Retina (tissue), 1 donor: ENCODE results near the gene FAM3B.
A peak's percentile ranks its signal among the peaks of the same experiment; 100 is the strongest.
"Not testable (repeated sequence)": the region's sequence is repeated elsewhere in the genome, so short reads cannot be mapped to it uniquely, and the experiment has no call there.

Experiments used
- DNase-seq: peaks from one replicate; pipeline ENCODE4 v3.0.0-alpha.2; 2016

The FAM3B gene, protein sequence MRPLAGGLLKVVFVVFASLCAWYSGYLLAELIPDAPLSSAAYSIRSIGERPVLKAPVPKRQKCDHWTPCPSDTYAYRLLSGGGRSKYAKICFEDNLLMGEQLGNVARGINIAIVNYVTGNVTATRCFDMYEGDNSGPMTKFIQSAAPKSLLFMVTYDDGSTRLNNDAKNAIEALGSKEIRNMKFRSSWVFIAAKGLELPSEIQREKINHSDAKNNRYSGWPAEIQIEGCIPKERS

DNA sequence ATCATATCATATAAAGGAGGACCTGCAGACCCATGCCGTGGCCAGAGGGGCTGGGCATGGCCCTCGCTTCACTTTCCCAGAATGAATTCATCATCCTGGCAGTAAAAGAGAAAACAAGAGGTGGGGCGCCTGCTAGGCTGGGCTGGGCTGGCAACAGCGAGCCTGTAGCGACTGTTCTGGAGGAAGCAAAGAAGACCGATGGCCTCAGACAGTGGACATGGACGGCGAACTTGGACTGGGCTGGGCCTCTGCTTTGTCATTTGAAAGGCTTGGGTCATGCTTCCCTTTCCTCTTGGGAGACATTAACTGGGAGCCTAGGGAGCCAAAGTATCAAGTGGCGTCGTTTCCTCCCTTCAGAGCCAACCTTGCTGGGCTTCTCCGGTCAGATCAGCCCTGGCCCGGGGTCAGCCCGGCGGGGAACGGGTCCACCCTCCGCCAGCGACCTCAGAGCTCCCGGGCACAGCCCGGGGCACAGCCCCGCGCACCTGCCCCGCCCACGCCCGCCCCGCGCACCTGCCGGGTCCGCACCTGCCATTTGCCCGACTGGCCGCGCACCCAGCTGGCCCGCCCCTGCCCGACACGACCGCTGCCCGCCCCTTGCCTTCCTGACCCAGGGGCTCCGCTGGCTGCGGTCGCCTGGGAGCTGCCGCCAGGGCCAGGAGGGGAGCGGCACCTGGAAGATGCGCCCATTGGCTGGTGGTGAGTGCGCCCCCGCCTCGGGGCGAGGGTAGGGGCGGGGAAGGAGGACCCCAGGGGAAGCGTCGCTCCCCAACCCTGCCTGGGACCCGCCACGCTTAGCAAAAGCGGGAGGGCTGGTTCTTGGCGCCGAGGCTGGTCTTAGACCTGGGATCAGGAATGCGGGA lies at the start of gene FAM3B:
Gene FAM3B (plus strand): TSS at position 602 of the 863 bp plus-strand sequence. CDS start 79 bp downstream, at position 681.
- peak; percentile 59 for DNase-seq

DNA sequence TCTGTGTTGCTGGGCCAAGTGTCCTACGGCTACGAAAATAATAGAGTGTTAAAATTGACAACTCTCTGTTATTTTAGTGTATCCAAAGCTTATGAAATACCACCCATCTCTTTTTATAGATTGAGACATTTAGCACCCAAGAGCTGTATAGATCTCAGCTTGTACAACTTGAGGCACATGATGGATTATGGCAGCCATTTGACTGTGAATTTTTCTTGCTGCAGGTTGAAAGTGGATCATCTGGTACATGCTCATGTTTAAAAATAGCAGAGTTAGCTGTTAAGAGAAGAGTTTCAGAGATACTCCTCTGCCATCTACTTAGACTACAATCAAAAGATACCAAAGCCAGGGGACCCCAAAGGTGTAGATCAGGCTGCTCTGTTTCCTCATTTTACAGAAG lies 49.3 kb upstream of the FAM3B start:
- no peak for DNase-seq

DNA sequence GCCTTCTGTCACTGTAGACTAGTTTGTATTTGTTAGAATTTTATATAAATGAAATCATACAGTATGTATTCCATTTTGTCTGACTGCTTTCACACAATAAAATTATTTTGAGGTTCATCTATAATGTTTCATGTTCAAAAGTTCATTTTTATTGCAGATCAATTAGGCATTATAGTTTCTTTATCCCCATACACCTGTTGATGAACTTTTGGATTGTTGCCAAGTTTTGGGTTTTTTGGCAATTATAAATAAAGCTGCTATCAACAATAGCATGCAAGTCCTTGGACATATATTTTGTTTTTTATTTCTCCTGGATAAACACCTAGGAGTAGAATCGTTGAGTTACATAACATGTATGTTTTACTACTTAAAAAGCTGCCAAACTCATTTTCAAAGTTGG lies 47.1 kb upstream of the FAM3B start:
- no peak for DNase-seq

DNA sequence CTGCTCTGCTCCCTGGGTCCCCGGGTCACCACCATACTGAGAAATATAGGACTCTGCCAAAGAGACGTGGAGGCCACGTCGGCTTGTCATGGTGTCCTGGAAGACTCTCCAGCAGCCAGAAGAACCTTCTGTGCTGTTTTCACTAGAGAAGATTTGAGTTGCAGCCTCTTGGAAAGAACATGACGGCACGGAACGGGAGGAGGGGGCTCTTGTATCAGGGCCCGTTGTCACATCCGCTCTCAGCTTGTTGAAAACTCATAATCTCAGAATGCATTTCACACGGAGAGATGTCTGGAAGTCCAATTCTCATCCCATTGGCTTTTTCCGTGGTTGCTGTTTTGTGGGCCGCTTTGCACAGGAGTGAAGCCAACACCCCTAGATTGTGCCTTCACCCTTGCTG lies 39.4 kb upstream of the FAM3B start:
- no peak for DNase-seq

DNA sequence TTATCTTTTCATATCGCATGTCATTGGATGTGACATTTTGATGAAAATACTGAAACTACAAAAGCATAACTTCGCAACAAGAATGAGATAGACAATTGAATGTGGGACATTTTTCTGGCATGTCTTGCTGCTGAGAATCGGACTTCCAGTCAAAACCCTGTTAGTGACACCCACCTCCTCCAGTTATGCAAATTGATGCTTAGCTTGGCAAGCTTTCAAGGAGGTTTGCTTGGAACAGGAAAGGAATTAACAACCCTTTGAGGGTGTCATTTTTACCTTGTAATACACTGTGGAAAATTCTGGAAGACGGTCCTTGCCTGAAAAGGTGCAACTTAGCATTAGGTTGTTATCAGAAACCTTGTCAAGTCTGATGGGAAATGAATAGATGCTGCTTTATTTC lies 38.8 kb upstream of the FAM3B start:
- no peak for DNase-seq

DNA sequence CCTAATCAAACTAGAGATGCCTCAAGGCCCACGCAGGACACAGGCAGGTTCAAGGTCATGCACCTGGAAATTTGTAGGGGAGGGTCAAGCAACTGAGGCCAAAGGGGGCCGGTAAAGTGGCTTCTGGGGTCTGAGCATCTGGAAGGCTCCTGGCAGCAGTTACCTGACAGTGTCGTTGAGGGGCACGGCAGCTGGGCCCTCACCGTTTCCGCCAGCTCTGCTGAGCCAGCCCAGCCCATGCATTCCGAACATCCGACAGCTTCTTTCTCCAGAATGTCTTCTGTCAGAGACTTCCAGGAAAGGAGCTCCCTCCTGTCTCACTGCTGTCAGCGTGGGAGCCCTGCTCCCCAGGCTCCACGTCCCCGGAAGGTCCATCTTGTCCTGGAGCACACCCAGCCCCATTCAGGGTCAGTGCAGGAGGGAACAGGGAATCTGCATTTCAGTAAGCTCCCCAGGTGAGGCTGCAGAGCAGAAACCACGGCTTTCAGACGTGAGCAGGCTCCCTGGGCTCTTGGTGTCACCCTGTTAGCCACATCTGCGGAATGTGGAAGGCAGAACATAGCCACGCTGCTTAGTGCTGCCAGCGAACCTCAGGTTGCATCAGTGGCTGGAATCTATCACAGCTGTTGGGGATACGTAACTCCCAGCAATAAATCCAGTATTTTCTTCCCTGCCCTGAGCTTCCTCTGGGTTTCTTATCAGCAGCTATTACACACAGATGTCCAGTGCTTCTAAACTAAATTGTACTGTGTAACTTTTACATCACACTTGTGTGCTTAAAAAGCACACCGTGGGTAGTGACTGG lies 36.3 kb upstream of the FAM3B start:
- DNase-seq, result no peak

DNA sequence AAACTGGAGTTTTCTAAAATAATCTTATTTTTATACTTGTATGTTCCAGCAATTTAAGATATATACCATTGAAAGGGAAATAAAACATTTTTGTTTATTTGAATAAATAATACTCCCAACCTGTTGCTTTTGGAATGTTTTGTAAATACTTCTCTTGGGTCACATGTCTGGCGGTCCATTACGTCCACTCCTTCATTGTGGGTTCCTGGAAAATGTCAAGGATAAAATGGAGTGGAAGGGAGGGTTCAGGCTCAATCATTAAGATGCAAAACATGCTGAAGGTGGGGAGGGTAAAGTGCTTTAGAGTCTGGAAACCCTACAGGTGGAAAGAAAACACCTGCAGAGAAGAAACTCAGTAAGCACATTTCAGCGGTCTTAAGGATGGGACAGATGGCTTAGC lies 34.2 kb upstream of the FAM3B start:
- no peak for DNase-seq

DNA sequence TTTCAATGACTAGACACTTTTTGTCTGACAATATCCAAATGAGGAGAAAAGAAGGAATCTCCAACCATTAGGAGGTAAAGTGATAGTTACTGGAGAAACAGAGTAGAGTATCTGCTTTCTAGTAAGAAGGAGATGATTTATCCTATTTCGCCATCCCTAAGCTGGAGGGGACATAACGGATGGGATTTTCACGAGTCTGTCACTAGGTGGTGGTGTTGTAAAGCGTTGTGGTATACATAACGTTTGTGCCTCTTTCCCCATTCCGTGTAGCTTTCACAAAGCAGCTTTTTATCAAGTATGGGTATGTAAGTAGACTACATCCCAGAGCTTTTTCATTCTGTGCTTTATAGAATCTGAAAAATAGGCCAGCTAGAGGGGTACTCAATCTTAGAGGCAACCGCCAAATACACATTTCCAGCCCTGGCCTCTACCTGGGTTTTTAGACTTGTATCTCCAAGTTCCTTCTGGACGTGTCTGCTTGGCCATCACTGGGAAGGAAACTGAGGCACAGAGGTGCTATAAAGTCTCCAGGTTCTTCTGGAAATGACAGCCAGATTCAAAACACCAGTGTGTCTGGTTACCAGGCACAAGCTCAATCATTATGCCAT lies 33.3 kb upstream of the FAM3B start:
- DNase-seq, result peak; percentile 64

DNA sequence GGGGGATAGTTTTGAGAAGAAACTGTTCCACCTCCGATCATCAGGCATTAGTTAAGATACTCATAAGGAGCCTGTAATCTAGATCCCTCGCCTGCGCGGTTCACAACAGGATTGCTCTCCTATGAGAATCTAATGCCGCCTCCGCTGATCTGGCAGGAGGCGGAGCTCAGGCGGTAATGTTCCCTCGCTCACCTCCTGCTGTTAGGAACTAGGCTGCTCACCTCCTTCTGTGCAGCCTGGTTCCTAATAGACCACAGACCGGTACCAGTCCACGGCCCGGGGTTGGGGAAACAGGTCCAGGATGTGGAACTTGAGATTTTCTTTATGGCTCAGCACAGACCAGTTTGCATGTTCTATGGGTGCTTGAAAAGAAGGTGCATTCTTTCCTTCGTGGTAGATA lies 27.2 kb upstream of the FAM3B start:
- peak; percentile 19 for DNase-seq

DNA sequence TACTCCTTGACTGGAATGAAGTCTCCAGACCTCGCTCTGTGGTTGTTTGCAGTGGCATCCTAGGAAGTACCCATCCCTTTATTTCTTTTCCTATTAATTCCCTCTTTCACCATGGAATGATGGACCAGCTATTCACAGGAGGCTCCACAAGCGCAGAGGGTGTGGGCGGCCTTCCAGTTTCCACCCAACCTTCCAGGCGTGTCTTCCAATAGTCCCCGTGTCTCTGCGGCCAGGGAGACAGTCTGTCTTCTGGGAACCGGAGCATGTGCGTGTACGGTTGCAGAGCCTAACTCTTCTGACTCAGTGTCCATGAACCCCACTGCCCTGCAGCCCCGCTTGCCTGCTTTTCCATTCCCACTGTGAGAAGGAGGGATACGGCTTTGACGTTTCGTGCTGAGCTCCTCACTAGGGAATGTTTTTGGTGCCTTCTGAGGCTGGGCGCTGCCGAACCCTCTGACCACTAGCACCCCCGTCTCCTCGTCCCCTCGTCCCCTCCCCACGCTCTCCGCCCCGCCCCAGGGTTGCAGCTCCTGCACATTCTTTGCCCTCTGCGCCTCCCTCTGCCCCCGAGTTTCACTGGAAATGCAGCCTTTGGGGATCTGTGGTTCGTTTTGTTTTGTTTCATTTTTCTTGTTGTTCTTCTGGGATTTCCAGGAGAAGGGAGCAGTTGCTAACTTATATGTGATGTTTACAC lies 26.3 kb upstream of the FAM3B start:
- DNase-seq, result no peak

DNA sequence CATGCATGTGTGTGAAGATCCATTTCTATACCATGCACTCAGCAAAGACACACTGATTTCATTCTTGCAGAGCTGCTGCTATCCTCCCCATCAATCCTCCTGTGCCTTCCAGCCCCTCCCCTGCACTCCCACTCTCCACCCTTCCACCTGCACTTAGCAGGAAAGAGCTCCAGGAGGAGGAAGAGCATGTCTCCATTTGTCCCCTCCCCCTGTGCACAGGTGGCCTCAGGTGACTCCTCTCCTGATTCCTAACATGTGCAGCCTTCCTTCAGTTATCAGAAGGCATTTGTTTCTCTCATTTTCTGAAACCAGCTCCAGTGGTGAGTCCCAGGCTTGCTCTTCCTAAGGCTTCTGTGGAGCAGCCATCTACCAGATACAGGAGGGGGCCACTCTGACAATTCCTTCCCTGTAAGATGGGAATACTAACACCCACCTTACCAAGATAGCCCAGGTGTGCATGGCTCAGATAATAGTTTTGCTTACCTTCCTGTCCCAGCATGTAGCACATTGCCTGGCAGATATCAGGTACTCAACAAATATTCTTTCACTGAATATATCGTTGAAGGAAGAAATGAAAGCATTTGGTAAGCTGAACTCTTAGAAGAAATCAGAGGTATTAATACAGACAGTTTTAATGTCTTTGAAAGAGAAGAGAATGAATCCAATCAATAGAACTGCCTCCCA lies 21.9 kb upstream of the FAM3B start:
- no peak for DNase-seq

DNA sequence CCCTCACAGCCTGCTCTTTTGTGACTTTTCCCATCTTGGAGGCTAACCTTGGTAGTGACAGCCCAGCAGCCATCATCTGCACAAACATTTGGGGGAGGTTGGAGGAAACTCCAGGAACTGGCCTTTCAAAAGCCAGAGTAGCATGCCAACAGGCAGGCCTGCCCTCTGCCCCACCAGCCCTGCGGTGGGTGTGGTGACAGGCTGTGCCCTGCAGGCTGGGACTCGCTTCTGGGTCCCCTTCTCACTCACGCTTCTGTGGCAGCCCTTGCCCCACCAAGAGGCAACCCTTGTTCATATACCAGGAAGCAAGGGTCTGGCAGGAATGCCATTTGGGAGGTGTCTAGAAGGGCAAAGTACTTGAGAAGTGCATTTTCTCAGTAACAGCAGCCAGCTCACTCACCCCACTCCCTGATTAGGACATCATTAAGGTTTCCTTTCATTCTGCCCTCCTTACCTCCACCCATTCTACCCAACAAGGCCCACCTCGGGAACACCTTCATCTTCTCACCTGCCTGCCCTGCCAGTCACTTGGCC lies 20.8 kb upstream of the FAM3B start:
- DNase-seq, result no peak

DNA sequence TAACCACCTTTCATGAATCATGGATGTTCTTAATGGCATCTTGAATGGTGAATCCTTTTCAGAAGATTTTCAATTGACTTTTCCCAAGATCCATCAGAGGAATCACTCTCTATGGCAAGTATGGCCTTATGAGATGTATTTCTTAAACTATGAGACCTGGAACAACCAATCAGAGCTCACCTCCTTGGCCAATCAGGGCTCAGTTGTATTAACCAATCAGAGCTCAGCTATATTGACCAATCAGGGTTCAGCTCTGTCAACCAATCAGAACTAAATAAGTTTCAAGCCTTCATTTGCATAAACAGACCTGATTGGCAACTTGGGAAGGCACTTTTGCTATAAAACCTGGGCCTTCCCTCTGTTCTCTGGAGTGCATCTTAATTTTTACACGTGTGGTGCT lies 13.6 kb upstream of the FAM3B start:
- no peak for DNase-seq

DNA sequence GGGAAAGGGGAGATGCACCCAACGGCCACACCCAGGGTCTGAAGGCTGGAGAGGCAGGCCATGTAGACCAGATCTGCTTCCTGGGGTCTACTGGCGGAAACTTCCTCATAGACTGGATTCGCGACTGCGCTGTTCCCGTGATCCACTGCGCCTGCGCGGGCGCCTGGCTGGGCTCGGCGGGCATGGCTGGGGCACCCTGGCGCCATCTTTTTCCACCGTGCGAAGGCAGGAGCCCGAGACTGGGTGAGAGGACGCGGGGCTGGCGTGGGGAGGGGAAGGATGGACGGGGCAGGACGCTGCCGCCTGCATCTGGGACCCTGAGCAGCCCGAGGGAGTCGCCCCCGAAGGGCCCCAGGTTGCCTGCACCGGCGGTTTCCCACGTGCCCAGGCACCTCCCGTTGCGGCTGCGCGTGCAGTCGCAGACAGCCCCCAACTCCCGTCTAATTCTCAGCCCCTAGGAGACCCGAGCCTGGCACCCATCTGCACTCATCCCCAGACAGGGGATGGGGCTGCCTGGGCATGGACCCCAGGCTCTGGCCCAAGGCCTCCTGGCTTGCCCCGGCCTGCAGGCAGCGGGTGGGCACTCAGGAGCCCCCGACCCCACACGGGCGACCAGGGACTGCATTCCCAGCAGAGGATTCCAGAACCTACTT lies 12.4 kb upstream of the FAM3B start:
- DNase-seq, result no peak

DNA sequence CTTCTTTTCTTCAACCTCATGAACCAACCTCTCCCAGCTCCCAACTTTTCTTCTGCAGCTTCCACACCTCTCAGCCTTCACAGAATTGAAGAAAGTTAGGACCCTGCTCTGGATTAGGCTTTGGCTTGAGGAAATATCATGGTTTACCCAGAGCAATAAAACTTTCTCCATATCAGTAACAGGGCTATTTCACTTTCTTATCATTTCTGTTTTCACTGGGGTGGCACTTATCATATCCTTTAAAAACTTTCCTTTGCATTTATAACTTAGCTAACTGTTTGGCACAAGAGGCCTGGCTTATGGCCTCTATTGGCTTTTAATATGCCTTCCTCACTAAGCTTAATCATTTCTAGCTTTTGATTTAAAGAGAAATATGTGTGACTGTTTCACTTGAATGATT lies 9.4 kb upstream of the FAM3B start:
- DNase-seq, result no peak

DNA sequence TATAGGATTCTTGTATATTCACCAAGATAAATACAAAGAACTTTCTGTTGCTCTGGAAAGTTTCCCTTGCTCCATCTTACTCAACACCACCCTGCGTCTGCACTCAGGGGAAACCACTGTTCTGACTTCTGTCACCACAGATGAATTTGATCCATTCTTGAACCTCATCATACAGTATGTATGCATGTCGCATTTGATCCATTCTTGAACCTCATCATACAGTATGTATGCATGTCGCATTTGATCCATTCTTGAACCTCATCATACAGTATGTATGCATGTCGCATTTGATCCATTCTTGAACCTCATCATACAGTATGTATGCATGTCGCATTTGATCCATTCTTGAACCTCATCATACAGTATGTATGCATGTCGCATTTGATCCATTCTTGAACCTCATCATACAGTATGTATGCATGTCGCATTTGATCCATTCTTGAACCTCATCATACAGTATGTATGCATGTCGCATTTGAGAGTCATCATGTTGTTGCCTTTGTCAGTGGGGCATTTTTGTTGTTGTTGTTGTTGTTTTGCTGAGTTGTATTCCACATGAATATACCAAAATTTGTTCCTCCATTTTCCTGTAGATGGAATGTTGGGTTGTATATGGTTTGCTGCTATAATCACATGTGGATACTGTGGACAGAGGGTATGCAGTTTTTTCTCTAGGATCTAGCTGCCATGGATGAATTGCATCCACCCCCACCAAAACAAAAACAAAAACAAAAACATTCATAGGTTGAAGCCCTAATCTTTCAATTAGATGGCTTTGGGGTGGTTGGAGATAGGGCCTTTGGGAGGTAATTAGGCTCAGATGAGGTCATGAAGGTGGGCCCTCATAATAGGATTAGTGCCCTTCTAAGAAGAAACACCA lies 3.1 kb upstream of the FAM3B start:
- not testable (repeated sequence) for DNase-seq

DNA sequence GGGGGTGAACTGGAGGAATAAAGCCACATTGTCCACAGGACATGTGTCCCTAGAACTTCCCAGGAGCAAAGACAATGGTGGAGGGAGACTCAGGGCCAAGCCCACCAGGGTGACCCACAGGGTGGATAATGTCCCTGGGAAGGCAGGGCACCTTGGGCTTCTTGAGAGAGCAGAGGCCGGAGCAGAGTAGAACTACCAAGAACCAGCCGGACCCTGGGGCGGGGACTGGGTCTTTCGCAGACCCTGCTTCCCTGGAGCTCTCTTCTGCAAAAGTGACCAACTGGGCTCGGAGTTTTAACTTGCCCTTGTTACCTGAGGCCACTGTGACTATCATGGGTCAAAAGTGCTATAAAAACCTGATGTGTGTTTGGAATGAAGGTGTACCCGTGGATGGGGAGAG lies 875 bp upstream of the FAM3B start:
- DNase-seq, result no peak

DNA sequence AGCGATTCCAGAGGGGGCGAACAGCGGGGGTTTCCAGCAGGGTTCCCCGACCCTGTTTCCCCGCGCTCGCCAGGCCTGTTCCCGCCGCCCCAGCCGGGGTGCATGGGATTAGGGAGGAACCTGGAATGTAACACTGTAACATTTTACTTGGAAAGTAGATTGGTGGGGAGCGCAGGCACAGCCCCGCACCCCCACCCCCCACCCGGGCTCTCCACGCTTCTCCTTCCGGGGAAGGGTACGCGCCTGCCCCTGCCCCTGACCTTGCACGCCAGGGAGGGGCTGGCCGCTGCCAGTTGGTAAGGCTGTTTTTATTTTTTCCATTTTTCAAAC lies 427 bp downstream of the FAM3B start:
- no peak for DNase-seq

DNA sequence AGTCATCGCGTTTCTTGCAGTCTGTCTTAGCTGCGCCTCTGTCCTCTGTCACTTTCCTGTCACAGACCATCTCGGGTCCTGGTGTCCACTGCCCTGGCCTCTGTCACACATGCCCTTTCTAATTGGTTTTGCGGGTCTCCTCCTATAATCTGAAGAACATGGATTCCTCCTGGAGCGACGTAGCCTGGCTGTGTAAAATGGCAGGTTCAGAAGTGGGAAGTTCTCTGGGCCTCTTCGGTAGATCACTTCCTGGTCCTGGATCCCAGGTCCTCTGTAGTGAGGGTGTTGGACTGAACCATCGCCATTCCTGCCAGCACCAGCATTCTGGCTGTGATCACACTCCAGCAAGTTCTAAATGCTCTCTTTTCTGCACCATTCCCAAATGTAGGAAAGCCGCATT lies 857 bp downstream of the FAM3B start:
- DNase-seq, result no peak

DNA sequence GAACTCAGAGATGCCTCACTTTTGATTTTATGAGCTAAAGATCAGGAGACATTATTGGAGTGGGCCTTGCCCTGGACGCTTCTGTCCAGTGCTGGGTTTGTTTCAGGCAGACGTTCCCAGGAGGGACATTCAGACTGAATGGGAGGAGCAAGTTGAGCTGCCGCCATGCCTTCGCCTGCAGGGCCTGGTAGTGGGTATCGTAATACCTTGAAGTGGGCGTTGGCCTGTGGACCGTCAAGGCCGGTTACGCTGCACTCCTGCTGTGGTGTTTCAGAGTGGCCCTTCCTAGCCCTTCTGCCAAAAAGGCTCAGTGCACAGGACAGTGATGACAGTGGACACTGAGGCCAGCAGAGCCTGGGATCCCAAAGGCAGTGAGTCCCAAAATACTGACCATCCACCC lies 1.6 kb downstream of the FAM3B start:
- DNase-seq, result no peak
